HepG2 (cell line): ENCODE results near the gene MAN1B1. TPM values are rescaled to one million over a fixed set of nuclear protein-coding genes. Genes with fewer than 3 reads are reported as not detected.

ENCODE experiments used
- KDM5A ChIP-seq: fragments of 200-600 bp; sonication (generic); IDR thresholded peaks from 2 replicates; pipeline ENCODE4 v1.7.0; 2018; ENCODE audit warnings: antibody characterized with exemption, mild to moderate bottlenecking, low read length, borderline replicate concordance
- SAFB2 ChIP-seq: sonication (generic); formaldehyde crosslinking; IDR thresholded peaks from 2 replicates; pipeline ENCODE4 v1.5.1; 2020; ENCODE audit warnings: missing genetic modification reagents, low read depth, mild to moderate bottlenecking, borderline replicate concordance
- SP4 ChIP-seq: sonication (generic); formaldehyde crosslinking; IDR thresholded peaks from 2 replicates; pipeline ENCODE4 v1.8.1; 2023; ENCODE audit warnings: mild to moderate bottlenecking, missing genetic modification reagents
- SP5 ChIP-seq: IDR thresholded peaks from 2 replicates; pipeline ENCODE4 v1.6.1; 2016; ENCODE audit warnings: low read depth, borderline replicate concordance
- STAT5B ChIP-seq: sonication (generic); formaldehyde crosslinking; IDR thresholded peaks from 2 replicates; pipeline ENCODE4 v1.4.0; 2020; ENCODE audit warnings: missing genetic modification reagents
- TBX2 ChIP-seq: sonication (generic); formaldehyde crosslinking; IDR thresholded peaks from 2 replicates; pipeline ENCODE4 v1.5.0; 2020; ENCODE audit warnings: missing genetic modification reagents, mild to moderate bottlenecking, borderline replicate concordance
- THAP11 ChIP-seq: IDR thresholded peaks from 2 replicates; pipeline ENCODE4 v1.6.1; 2016; ENCODE audit warnings: missing biosample characterization, missing genetic modification reagents
- ZNF136 ChIP-seq: sonication (generic); formaldehyde crosslinking; IDR thresholded peaks from 2 replicates; pipeline ENCODE4 v1.8.1; 2022; ENCODE audit warnings: low read depth, mild to moderate bottlenecking, moderate library complexity, missing genetic modification reagents
- ZNF574 ChIP-seq: sonication (generic); formaldehyde crosslinking; IDR thresholded peaks from 2 replicates; pipeline ENCODE4 v1.4.0; 2020; ENCODE audit warnings: missing genetic modification reagents
- ZNF747 ChIP-seq: sonication (generic); formaldehyde crosslinking; IDR thresholded peaks from 2 replicates; pipeline ENCODE4 v1.8.1; 2023; ENCODE audit warnings: missing genetic modification reagents, mild to moderate bottlenecking, borderline replicate concordance
- ZNF761 ChIP-seq: sonication (generic); formaldehyde crosslinking; conservative IDR thresholded peaks from 2 replicates; pipeline ENCODE4 v1.4.0; 2020; ENCODE audit warnings: mild to moderate bottlenecking, missing genetic modification reagents
- ZSCAN25 ChIP-seq: sonication (generic); formaldehyde crosslinking; IDR thresholded peaks from 2 replicates; pipeline ENCODE4 v1.8.0; 2022; ENCODE audit warnings: mild to moderate bottlenecking, missing genetic modification reagents
- ZSCAN5A ChIP-seq: sonication (generic); formaldehyde crosslinking; IDR thresholded peaks from 2 replicates; pipeline ENCODE4 v1.8.0; 2022; ENCODE audit warnings: mild to moderate bottlenecking, missing genetic modification reagents, borderline replicate concordance
- polyA plus RNA-seq, 8 experiments: library from polyadenylated mRNA; depleted of rRNA in 3 of 8; stranded (reverse) in 7 of 8; unstranded in 1 of 8; fragments of >200 nt; fragmentation: Illumina TruSeq in 4 of 8; extraction: Trizol in 4 of 8; gene quantifications; 2 replicates each; pipeline versions ENCODE4 v1.2.1 to v1.2.3, GENCODE V29; 2011 to 2016; ENCODE audit warnings: low read depth in 4 of 8, missing spikeins in 1 of 8, mixed read lengths in 1 of 8; ENCODE audit not compliant: insufficient read depth in 1 of 8
- total RNA-seq, 5 experiments: library from RNA; depleted of rRNA; stranded (reverse); fragments of >200 nt; fragmentation: Illumina TruSeq; extraction: Trizol; gene quantifications; 2 replicates each; pipeline ENCODE4 v1.2.3, GENCODE V29; 2016; ENCODE audit warnings: low read depth in 1 of 5
- TF ChIP-seq, protein P1 (sequence below), 2 experiments: sonication (generic) in 1 of 2; formaldehyde crosslinking in 1 of 2; IDR thresholded peaks; 2 replicates each; pipeline versions ENCODE4 v1.4.0 to v1.6.1; 2018 to 2020; ENCODE audit warnings: missing genetic modification reagents in 2 of 2, borderline replicate concordance in 1 of 2, low read depth in 1 of 2, mild to moderate bottlenecking in 1 of 2, missing biosample characterization in 1 of 2
- TF ChIP-seq, protein P2 (sequence below): sonication (generic); formaldehyde crosslinking; IDR thresholded peaks from 2 replicates; pipeline ENCODE4 v1.5.0; 2020; ENCODE audit warnings: missing genetic modification reagents, mild to moderate bottlenecking, borderline replicate concordance

Gene MAN1B1
- total and polyA plus RNA-seq, 2 of the 13 experiments (the other 11 are each of a cell fraction or from before 2014, with no cell fraction given): 48.9 to 59.5 TPM

GRCh38 chr9:137067860-137068538, 18.8 kb upstream of the MAN1B1 start (continued):
- TF ChIP-seq ZSCAN5A: 0 out of 2 replicates have a peak, but pooled peaks have one; percentile 25
- TF ChIP-seq ZNF136 (CRISPR knock-in tag): 0 out of 2 replicates have a peak, but pooled peaks have one; percentile 74
- no peak for TF ChIP-seq THAP11 (CRISPR knock-in tag)
- TF ChIP-seq, protein P1, sequence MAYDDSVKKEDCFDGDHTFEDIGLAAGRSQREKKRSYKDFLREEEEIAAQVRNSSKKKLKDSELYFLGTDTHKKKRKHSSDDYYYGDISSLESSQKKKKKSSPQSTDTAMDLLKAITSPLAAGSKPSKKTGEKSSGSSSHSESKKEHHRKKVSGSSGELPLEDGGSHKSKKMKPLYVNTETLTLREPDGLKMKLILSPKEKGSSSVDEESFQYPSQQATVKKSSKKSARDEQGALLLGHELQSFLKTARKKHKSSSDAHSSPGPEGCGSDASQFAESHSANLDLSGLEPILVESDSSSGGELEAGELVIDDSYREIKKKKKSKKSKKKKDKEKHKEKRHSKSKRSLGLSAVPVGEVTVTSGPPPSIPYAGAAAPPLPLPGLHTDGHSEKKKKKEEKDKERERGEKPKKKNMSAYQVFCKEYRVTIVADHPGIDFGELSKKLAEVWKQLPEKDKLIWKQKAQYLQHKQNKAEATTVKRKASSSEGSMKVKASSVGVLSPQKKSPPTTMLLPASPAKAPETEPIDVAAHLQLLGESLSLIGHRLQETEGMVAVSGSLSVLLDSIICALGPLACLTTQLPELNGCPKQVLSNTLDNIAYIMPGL (CRISPR knock-in tag; IDR thresholded peaks at IDR 0.05; ENCODE audit: borderline replicate concordance in 1 of 2, low read depth in 1 of 2): peak; percentile 76 to 82; a peak in 3 of 4 replicates
- peak; percentile 63 for TF ChIP-seq TBX2 (CRISPR knock-in tag)
- TF ChIP-seq ZNF747 (CRISPR knock-in tag): peak; percentile 78
- TF ChIP-seq, protein P2, sequence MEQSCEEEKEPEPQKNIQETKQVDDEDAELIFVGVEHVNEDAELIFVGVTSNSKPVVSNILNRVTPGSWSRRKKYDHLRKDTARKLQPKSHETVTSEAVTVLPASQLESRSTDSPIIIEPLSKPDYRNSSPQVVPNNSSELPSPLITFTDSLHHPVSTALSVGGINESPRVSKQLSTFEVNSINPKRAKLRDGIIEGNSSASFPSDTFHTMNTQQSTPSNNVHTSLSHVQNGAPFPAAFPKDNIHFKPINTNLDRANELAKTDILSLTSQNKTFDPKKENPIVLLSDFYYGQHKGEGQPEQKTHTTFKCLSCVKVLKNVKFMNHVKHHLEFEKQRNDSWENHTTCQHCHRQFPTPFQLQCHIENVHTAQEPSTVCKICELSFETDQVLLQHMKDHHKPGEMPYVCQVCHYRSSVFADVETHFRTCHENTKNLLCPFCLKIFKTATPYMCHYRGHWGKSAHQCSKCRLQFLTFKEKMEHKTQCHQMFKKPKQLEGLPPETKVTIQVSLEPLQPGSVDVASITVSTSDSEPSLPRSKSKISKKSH: no peak; the same call in 1 of the 2 replicates
- 0 out of 2 replicates have a peak, but pooled peaks have one; percentile 32 for TF ChIP-seq SP5 (CRISPR knock-in tag)
- TF ChIP-seq ZNF574 (CRISPR knock-in tag): peak; percentile 31; the same call in 1 of the 2 replicates
- peak; percentile 79; the same call in 1 of the 2 replicates for TF ChIP-seq ZSCAN25 (CRISPR knock-in tag)
- no peak for TF ChIP-seq ZNF761 (CRISPR knock-in tag)
- peak; percentile 73; the same call in 1 of the 2 replicates for TF ChIP-seq SP4 (CRISPR knock-in tag)
- TF ChIP-seq KDM5A: no peak
- TF ChIP-seq SAFB2 (CRISPR knock-in tag): peak; percentile 69; the same call in 1 of the 2 replicates
- no peak for TF ChIP-seq STAT5B (CRISPR knock-in tag)
